Renal pelvis (tissue), 4 donors: ENCODE results near the gene KHDRBS2. TPM values are rescaled to one million over a fixed set of nuclear protein-coding genes. Genes with fewer than 3 reads are reported as not detected.

Experiments used
- DNase-seq: peaks from one replicate; pipeline ENCODE4 v3.0.0-alpha.2; 2013
- polyA plus RNA-seq, 3 donors: library from polyadenylated mRNA; unstranded; fragments of 120-200 nt; gene quantifications; one replicate each; pipeline ENCODE4 v1.2.1, GENCODE V29; 2013; ENCODE audit not compliant: insufficient read length in 3 of 3

KHDRBS2 gene
- polyA plus RNA-seq, 3 donors = 1.9 to 2.0 (median 2.0) TPM

DNA sequence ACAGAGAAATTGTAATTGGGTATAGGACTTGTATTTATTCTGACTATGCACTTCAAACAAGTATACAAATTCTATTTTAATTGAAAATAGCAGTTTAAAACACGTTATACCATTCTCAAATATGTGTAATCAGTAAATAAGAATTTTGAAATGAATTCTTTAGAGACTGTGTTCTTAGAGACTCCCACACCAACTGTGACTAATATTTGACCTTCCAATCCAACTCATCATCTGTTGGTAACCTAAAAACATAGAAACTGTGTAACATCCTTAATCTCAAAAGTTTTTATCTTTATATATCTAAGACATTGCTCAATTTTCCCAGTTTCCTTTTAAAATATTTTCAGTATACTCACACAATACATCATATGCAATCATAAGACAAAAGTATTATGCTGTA is 83.9 kb downstream of the KHDRBS2 start:
- DNase-seq = no peak

DNA sequence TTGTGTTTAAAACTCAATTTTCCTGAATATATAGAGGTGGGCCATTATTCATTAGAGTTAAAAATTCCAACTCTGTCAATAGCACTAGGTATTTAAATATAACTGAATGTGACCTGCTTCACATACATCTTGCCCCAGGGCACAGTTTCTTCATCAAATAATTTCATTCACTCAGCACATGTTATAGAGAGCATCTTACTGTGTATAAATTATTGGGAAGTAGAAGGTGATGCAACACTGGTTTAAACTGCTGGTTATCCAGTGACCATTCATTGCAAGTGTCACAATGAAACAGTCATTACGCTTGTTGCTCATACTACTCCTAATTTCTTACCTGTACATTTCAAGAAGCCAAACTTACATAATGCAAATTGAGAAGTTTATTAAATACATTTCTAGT is 93.4 kb downstream of the KHDRBS2 start:
- DNase-seq = no peak

DNA sequence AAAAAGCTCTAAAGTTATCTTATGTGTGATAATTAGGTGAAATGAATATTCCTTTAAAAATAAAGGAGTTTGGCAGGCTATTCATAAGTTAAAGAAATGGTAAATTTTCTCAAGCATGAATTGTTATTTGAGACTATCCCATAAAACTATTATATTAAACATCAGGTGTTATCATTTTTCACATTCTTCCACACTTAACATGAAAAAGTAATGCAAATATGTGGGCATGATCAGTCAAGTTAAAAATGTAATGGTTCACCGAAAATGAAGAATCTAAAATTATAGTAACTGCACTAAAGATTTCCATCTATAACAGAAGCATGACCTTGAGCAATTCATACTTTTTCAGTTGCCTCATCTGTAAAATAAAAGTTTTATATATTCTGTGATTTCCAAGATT is 110.8 kb downstream of the KHDRBS2 start:
- no peak for DNase-seq

- no peak for DNase-seq
These were observed 111.5 kb downstream of the KHDRBS2 start for GRCh38 chr6:62174548-62174947.

GRCh38 chr6:62167736-62168135 is 118.3 kb downstream of the KHDRBS2 start:
- no peak for DNase-seq

GRCh38 chr6:62162858-62163257 is 123.2 kb downstream of the KHDRBS2 start:
- no peak for DNase-seq

DNA sequence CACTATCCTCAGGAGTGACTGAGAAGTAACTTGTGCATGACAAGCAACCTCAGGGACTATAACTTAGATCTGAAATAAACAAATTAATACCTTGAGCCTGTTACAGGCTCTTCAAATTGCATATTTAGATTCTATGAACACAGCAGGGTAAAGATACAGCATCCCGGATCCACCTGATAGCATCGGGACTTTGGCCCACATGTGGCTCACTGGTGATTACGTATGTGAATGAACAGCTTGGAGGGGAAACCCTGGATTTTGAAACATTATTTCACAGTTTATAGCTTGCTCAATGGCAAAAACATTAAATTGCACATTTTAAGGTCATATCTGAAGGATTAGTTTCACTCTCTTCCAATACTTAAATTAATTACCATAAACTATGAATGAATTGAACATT is 133.2 kb downstream of the KHDRBS2 start:
- DNase-seq = no peak

DNA sequence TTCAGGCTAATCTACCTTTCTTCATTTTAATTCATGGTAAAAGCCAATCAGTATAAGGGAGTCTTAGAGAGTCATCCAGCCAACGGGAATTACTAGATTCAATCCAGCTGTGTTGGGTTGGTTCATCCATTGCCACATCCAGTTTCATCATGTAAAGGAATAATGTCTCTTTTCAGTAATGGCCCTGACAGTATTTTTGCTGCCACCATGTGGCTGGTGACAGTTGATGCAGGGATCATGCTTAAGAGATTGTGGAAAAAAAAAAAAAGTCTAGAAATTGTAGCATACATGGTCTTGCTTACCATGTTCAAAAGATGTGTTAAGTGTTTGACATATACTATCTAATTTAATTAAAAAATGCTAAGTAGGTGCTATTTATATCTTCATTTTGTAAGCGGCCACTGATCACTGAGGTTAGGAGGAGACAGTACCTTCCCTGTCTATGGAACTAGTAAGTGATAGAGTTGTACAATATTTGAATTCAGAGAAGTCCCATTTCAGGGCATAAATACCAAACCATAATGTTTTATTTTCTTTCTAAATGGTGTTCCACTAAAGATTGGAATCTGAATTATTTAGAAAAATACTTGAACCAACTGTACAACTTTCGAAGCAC is 135.9 kb downstream of the KHDRBS2 start:
- DNase-seq = peak; percentile 23

DNA sequence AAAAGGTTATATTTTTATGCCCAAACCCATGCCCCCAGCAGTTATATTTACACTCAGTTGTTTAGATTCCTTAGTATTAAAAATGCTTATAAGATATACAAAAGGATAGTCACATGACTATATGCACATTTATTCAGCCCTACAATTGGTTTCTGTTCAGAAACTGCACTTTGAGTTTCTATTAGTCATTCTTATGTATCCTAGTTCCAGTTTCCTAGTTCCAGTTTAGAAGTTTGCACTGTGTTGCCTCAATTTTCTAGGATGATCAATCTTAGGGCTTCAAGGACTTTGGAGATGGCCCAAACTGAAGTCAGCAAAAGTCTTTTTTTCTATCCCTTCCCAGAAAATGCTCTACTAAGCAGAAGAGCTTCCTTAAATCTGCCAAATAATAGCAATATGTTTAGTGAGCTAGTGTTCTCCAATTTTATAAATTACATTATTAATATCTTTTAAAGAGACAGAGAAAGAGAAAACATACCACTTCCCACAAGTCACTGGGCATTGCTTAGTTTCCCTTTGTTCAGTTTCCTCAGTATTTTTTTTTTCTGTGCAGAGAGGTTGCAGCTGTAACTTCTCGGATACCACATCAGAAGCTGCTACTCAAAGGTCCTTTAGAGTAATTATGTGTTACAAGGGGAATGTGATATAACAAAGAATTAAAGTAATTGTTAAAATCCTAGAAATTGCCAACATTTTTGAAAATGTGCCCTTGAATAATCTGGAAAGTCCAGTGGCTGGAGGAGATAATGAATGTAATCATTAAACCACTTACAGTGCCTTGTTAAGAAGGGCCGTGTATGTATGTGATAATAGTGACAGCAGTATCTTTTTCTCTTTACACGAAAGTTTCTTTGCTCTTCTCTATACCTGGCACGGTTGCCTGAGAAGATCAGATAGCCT is 138.8 kb downstream of the KHDRBS2 start:
- DNase-seq = no peak

GRCh38 chr6:62129127-62129526 is 156.9 kb downstream of the KHDRBS2 start:
- no peak for DNase-seq

DNA sequence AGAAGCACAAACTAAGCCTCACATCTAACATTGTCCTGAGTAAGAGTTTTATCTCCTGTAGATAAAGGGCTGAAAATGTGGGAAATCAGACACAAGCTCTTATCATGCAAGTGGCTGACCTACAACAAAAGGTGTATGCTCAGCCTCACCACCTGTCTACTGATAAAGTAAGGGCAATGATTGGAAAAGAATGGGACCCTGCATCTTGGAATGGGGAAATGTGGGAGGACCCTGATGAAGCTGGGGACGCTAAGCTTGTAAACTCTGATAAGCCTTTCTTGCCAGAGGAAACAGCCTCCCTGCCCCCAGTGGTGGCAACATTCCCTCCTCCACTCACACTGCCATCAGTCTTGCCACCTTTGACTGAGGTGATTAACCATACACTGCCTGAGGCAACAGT is 166.6 kb downstream of the KHDRBS2 start:
- no peak for DNase-seq

DNA sequence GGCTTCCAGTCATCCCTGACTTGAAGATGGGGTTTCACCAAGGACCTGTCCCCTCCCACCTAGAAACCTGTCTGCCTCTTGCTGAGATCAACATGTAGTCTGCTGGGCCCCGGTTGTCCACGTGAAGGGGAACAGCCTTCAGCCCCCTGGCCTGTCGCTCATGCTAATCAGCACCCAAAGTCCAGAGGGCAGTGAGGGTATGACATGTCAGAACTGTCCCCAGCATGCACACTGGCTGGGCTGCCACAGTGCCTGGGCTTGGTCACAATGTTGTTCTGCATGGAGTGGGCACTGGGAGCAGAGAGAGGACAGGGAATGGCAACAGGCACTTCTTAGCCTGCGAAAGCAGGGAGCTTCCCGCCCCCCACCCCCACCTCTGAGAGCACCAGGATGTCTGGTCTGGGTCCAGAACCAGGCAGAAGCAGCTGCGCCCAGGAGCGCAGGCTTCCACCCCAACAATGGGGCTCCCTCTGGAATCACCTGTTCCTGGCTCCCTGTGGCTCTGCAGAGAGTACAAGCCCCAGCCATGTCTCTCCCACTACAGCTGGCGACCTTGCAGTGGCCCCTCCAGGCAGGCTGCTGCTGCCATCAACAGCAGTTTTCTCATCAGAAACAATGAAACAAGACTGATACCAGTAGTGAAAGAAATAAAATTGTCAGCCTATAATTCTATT is 182.7 kb downstream of the KHDRBS2 start:
- DNase-seq = no peak

DNA sequence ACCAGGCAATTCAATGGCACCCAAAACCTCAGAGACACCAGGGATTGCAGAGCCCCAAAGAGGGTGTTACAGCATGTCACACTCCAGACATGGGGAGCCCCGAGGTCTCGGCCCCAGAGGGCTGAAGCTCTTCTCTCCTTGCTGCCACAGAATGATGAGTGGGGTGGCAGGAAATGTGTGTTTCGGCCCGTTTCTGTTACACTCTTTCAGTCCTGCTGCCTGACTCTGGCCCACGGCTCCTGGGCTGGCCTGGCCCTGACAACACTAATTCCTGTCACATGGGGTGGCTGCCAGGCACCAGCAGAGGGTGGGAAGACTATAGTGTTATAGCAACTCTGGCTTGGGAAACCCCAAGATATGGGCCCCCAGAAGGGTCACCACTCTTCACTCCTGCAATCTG is 183.6 kb downstream of the KHDRBS2 start:
- no peak for DNase-seq

DNA sequence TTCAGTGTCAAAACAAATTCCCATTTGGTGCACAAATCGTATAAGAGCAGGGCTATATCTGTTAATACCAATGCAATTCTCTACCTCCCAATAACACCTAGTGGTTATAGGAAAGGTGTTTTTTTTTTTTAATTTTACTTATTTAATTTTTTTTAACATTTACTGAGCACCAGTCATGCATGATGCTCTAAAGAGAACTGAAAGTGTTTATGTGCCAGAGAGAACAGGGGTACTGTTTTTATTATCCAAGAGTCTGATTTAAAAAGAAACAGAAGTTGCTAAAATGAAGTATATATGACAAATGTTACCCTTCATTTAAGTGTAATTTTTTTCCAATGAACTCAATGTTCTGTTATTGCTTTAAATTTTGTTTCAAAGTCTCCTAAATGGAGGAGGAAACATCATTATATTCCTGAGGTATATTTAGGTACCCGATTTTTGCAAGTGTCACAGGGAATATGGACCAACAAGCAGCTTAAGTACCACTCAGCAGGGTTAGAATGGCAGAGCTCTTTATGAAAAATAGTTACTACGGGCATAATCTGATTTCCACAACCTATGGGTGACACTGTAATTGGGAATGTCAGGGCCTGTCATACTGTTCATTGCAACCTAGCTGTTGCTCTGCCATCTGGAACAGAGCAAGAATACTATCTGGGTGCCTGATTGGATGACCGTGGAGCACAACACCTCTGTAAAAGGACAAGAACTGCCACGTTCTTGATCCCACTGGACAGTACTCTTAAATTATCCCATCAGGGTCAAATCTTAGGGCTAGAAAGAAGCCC is 195.4 kb downstream of the KHDRBS2 start:
- no peak for DNase-seq

DNA sequence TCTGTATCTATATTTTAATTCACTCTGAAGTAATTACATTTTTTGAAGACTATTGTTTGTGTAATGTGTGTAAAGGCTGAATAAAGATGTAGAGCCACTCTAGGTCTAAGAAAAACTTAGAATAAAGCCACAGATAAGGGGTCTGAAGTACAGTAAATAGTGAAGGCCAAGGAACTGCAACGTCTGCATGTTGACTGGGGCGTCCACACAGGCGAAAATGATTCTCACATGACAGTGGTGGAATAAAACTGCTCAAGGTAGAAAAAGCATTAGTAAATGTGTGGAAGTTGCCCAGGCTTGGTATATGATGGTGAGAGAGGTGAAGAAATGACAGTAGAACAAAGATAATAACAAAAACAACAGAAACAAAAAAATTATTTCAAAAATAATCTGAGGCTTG is 196.2 kb downstream of the KHDRBS2 start:
- DNase-seq = no peak

DNA sequence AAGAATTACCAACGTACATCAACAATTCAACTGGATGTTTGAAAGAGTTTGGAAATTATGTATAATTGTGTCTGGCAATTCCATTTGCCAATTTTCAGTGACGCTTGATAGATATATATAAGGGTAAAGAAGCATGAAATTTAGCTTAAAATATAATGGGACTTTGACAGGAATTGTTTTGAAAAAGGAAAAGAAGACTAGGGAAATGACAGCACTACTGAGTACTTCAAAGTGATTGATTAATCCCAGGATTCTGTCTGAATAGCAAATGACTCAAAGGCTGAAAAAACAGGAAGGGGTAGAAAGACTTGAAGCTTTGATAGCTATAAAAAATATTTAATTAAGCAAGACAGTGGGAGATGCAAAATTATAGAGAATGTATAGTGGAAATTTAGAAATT is 200.0 kb downstream of the KHDRBS2 start:
- no peak for DNase-seq

DNA sequence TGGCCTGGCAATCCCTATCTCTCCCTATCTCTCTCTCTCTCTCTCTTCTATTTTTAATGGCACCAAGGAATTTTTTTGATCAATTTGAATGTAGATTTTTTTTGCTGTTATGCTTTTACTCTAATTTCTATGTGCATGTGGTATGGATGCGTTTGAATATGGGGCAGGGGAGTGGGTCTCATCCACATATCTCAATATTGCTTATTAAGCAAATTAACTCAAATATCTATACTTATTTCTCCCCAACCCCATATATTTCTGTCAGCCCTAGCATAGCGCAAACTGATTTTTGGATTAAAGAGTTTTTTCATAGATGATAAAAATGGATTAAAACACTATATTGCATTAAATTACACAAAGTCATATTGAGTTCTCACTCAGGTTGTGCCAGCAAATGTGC is 210.2 kb downstream of the KHDRBS2 start:
- no peak for DNase-seq

- no peak for DNase-seq
These were observed 226.1 kb downstream of the KHDRBS2 start for GRCh38 chr6:62059901-62060300.

DNA sequence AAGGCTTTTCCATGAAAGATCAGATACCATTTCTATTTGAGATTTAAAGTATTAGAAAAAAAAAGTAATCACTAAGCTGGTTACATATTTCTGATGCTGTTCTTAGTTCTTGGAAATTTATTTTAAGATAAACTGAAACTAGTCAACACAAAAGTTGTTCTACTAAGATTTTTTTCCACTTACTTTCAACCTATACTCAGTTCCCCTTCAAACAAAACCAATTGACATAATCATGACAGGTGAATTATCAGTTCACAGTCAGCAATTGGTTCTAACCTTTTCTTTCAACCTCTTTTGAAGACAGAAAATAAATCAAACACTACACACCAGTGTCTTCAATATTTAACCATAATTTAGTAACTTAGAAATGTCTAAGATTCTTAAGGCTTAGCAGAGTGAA is 228.7 kb downstream of the KHDRBS2 start:
- no peak for DNase-seq

DNA sequence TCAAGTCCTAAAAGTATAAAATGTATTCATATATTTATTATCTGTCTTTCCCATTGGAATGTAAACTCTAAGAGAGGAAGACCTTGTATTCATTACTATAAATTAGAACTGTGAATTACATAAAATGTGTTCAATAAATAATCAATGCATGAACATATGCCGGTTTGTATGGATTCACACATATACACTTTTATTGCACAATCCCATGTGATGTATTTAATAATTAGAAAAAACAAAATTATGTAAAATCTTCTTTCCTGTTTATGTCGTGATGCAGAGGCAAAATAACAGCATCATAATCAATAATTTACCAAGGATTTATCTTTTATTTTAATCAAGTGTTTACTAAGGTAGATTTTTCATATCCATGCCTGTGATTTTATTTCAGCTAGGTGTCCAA is 240.5 kb downstream of the KHDRBS2 start:
- DNase-seq = no peak

- DNase-seq = no peak
These were observed 242.9 kb downstream of the KHDRBS2 start for GRCh38 chr6:62043084-62043483.

GRCh38 chr6:62042429-62042828 is 243.6 kb downstream of the KHDRBS2 start:
- no peak for DNase-seq
